ENCODE results near the gene LMX1A. TPM values are rescaled to one million over a fixed set of nuclear protein-coding genes. Genes with fewer than 3 reads are reported as not detected.
A peak's percentile ranks its signal among the peaks of the same experiment; 100 is the strongest.

The LMX1A gene
- total and polyA plus RNA-seq, 2 of the 13 experiments (the other 11 are each of a cell fraction or from before 2014, with no cell fraction given), result 0.07 TPM; not detected in 1

DNA sequence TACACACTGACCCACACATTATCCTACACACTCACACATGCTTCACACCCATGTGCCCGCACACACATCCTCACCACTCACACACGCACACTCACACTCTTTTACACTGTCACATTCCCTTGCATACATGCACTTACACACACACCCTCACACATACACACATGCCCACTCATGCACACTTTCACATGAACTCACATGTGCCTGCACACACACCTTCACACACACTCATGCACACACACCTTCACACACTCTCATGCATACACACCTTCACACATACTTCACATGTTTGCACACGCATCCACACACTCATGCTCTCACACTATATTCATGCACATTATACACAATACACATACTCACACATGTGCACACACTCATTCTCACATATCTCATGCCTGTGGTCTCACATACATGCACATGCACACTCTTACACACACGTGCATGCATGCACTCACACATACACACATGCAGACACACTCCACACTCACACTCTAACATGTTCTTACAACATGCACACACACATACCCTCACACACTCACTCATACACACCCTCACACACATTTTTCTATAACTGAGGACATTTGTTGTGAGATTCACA lies 46.1 kb upstream of the LMX1A start:
- intact Hi-C loops (cut with micrococcal nuclease; ENCODE audit: unreplicated experiment) (loop anchor here (1.0 kb wide), 1 partner anchor 9 kb away; no protein-coding TSS in a partner anchor), in situ Hi-C loops (cut with HindIII; ENCODE audit: extremely low pct_ligation_motif_present, low pct_unique_long_range_greater_than_20kb) (loop anchor here (5.0 to 25.0 kb wide), 2 partner anchors 190 to 510 kb away; no protein-coding TSS in a partner anchor)
- Histone ChIP-seq H2AFZ (ENCODE audit: low read length) (no peak overlapping the region), H4K20me1 (ENCODE audit: insufficient read depth, low read length) (no peaks in the 10 kb centered on the region), H3K27me3 (ENCODE audit: control insufficient read depth in 1 of 2, insufficient read depth in 2 of 2, low read length in 2 of 2) (no peaks in the 10 kb centered on the region), H3K9ac (ENCODE audit: insufficient read depth, low read depth, low read length) (no peak overlapping the region), H3K9me3 (ENCODE audit: low read length) (no peaks in the 10 kb centered on the region), H3K4me1 (ENCODE audit: insufficient read depth, low read length) (peaks cover 10% of the 10 kb centered on the region; the same call in 1 of the 2 replicates), H3K4me3 (replicated peaks in 1 of 3; ENCODE audit: insufficient read depth in 1 of 3, low read depth in 2 of 3, low read length in 3 of 3) (no peak overlapping the region), H3K36me3 (replicated peaks in 1 of 2; ENCODE audit: control insufficient read depth in 1 of 2, insufficient read depth in 2 of 2, low read length in 2 of 2) (no peaks in the 10 kb centered on the region), H3K27ac (ENCODE audit: extremely low read length, insufficient read depth, low read length) (no peak overlapping the region), H3K4me2 (ENCODE audit: low read depth, low read length) (no peak overlapping the region), H3K79me2 (ENCODE audit: insufficient read depth, low read length) (no peaks in the 10 kb centered on the region)
- CTCF ChIA-PET (ENCODE audit: low intra/inter-chr PET ratio, low total read pairs), result interaction anchor here (2.0 kb wide), 1 partner anchor 189 kb away, joined by 32 read pairs; no protein-coding TSS in a partner anchor
- POLR2A ChIA-PET, result no interaction called here
- BruUV-seq (replicated peaks), result no TSS peak
- TF ChIP-seq, protein P1, sequence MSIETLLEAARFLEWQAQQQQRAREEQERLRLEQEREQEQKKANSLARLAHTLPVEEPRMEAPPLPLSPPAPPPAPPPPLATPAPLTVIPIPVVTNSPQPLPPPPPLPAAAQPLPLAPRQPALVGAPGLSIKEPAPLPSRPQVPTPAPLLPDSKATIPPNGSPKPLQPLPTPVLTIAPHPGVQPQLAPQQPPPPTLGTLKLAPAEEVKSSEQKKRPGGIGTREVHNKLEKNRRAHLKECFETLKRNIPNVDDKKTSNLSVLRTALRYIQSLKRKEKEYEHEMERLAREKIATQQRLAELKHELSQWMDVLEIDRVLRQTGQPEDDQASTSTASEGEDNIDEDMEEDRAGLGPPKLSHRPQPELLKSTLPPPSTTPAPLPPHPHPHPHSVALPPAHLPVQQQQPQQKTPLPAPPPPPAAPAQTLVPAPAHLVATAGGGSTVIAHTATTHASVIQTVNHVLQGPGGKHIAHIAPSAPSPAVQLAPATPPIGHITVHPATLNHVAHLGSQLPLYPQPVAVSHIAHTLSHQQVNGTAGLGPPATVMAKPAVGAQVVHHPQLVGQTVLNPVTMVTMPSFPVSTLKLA (IDR thresholded peaks at IDR 0.05), result peak; percentile 95
- TF ChIP-seq STAT5B (CRISPR knock-in tag; IDR thresholded peaks at IDR 0.05), result no peak
- DNase-seq (ENCODE audit: low spot score) (no peak), FAIRE-seq (no peak), ATAC-seq (no peak)
- WGBS (ENCODE audit: low lambda C conversion rate), result 64% methylated on average over 4 of the region's 4 CpGs

DNA sequence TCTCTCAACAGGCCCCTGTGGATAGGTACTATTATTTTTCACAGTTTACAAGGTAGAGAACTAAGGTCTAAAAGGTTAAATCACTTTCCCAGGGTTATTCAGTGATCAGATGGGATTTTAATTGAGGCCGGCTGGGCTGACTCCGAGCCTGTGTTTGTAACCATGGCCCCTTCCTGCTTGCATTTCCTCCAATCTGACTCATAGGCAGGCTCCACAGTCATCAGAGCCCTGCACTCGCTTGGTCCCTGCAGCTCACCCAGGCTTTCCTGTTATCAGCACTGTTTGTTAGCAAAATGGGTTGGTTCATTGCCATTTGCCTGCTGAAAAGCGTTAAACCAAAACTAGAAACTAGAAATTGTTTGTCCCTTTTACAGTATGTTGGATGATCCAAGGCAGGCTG lies 41.4 kb upstream of the LMX1A start:
- DNase-seq (ENCODE audit: low spot score), result no peak
- H3K4me1 ChIP-seq (ENCODE audit: insufficient read depth, low read length), result no peaks in the 10 kb centered on the region
- FAIRE-seq, result no peak
- ChIA-PET POLR2A (no interaction called here), CTCF (ENCODE audit: low intra/inter-chr PET ratio, low total read pairs) (interaction anchor here (1.2 kb wide), 1 partner anchor 195 kb away, joined by 3 read pairs; no protein-coding TSS in a partner anchor)
- no peak overlapping the region for H3K27ac ChIP-seq (ENCODE audit: extremely low read length, insufficient read depth, low read length)
- in situ Hi-C loops (cut with HindIII; ENCODE audit: extremely low pct_ligation_motif_present, low pct_unique_long_range_greater_than_20kb), result no loop called here
- no TSS peak for BruUV-seq (replicated peaks)
- no peak for ATAC-seq
- no peak overlapping the region for H3K4me2 ChIP-seq (ENCODE audit: low read depth, low read length)
- H3K27me3 ChIP-seq (ENCODE audit: control insufficient read depth in 1 of 2, insufficient read depth in 2 of 2, low read length in 2 of 2), result no peaks in the 10 kb centered on the region
- no peaks in the 10 kb centered on the region for H4K20me1 ChIP-seq (ENCODE audit: insufficient read depth, low read length)
- no peaks in the 10 kb centered on the region for H3K36me3 ChIP-seq (replicated peaks in 1 of 2; ENCODE audit: control insufficient read depth in 1 of 2, insufficient read depth in 2 of 2, low read length in 2 of 2)
- H3K9ac ChIP-seq (ENCODE audit: insufficient read depth, low read depth, low read length), result no peak overlapping the region
- 65% methylated on average over 4 of the region's 4 CpGs for WGBS (ENCODE audit: low lambda C conversion rate)
- H3K4me3 ChIP-seq (replicated peaks in 1 of 3; ENCODE audit: insufficient read depth in 1 of 3, low read depth in 2 of 3, low read length in 3 of 3), result no peak overlapping the region
- H3K79me2 ChIP-seq (ENCODE audit: insufficient read depth, low read length), result no peaks in the 10 kb centered on the region
- no peak overlapping the region for H2AFZ ChIP-seq (ENCODE audit: low read length)
- intact Hi-C loops (cut with micrococcal nuclease; ENCODE audit: unreplicated experiment), result no loop called here
- TF ChIP-seq RAD21 (CRISPR knock-in tag; IDR thresholded peaks at IDR 0.05), result no peak
- TF ChIP-seq ZNF569 (CRISPR knock-in tag; IDR thresholded peaks at IDR 0.05; ENCODE audit: borderline replicate concordance), result no peak
- H3K9me3 ChIP-seq (ENCODE audit: low read length), result no peaks in the 10 kb centered on the region
